HG02885 (cell line): ENCODE results near the gene IQSEC1.
A peak's percentile ranks its signal among the peaks of the same experiment; 100 is the strongest.

ENCODE experiments used
- ATAC-seq: cut with Tn5 transposase; IDR thresholded peaks from one replicate; pipeline ENCODE4 v1.9.1; 2021; ENCODE audit warnings: mild to moderate bottlenecking; ENCODE audit not compliant: unreplicated experiment, poor library complexity

The IQSEC1 gene

DNA sequence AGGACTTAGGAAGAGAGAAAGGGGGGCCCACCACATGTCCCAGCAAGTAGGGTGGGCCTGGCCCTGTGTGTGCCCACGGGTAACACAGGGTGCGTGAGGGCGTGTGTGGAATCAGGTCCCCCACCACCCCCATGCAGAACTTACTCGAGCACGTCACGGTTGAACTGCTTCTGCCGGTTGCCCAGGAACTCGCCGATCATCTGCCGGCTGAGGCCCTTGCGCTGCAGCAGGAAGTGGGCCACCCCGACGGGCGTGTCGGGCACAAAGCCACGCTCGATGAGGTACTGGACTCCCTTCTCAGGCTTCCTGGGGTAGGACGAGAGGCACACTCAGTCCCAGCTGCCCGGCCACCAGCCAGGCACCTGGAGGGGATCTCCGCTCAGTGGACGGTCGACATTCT, 148.8 kb downstream of the IQSEC1 start:
- no peak for ATAC-seq

DNA sequence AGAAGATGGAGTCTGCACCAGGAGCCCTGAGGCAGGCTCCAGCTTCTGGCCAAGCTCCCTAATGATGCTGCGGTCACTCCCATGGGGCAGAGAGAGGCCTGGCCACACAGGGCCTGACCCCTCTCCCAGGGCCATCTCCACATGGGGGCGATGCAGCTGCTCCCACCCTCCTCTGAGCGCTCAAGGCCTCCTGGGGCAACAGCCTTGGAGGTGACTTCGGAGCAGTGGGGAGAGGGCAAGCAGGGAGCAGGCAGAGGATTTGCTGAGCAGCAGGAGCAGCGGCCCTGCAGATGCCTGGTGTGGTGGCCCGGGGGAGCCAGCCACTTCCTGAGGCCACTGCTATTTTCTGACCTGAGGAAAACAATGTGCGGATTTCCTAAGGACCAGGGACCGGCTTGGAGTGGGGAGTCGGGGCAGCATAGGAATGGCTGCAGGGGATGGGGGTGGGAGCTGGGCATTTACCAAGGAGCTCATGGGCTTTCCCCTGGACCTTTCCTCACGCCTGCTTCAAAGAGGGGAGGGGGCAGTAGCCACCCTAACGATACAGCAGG, 150.3 kb downstream of the IQSEC1 start:
- no peak for ATAC-seq

DNA sequence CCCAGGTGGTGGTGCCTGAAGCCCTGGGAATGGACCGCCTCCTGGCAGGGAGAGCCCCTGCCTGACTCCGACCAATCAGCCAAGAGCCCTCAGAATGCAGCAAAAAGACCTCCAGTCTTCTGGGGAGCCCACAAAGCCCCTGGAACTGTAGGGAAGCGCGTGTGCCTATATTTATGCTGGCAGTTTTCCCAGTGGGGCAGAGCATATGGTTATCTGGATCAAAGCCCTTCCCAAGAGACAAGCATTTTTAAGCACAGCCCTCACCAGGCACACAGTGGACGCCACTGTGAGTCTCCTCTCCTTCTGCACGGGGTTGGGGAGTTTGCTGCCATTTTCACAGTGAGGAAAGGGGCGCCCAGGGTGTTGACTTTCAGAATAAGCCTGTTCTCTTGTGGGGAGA, 150.9 kb downstream of the IQSEC1 start:
- no peak for ATAC-seq

DNA sequence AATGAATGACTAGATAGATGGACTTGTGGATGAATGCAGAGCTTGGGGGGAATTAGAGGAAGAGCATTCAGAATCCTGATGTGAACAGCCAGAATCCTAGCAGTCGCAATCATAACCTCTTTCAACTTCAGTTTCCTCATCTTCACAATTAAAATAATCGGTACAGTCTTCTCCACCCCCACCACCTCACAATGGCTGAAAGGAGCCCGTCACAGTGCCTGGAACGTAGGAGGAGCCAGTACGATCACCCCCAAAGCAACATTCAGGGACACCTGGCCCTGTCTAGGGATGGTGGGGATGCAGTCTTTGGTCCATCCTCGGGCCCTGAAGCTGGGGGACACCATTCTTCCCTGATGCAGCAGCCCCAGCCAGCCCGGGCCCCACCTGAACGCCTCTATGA, 151.5 kb downstream of the IQSEC1 start:
- no peak for ATAC-seq

DNA sequence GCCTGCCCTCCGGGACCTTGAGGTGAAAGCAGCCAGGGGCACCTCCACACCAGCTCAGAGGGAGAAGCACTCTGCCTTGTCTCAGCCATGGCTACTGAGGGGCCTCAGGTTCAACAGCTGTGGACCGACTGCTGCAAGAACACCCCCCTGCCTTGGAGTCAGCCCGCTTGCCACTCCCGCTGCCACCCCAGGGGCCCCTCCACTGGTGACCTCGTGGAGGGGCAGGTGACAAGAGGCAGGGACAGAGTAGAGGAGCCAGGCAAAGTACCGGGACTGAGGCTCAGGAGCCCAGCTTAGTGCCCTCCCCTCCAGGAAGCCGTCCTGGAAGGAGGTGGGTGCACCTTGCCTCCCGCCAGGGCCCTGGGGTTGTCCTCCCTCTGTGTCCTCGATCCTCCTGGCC, 152.3 kb downstream of the IQSEC1 start:
- ATAC-seq: no peak

DNA sequence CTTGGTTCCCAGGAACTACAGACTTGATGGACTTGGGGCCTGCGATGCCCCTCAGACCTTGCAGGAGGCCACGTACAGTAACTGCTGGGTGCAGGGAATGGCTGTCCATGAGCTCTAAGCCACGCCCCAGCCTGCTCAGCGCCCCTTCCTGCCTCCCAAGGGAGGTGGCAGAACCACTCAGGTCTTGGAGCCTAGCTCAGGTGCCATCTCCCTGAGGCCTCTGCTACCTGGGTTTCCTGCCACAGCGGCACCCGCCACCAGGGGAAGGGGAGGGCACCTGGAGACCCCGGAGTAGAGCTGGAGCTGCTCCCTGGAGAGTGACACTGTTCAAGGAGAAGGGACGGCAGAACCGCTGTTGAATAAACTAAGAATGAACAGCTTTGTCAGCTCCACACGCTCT, 154.0 kb downstream of the IQSEC1 start:
- no peak for ATAC-seq

DNA sequence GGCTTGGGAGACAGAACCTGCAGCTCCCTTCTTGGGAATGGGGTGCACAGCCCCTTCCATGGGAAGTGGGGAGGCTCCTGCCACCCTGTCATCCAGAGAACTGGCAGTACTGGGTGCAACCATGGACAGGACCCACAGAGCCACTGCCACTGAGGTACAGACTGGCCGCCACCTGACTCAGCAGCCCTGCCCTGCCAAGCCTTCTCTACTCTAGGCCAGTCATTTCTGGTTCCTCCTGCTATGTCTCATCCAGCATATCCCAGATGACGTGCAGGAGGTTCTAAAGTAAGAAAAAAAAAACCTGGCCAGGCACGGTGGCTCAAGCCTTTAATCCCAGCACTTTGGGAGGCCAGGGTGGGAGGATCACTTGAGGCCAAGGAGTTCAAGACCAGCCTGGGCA, 155.0 kb downstream of the IQSEC1 start:
- no peak for ATAC-seq

DNA sequence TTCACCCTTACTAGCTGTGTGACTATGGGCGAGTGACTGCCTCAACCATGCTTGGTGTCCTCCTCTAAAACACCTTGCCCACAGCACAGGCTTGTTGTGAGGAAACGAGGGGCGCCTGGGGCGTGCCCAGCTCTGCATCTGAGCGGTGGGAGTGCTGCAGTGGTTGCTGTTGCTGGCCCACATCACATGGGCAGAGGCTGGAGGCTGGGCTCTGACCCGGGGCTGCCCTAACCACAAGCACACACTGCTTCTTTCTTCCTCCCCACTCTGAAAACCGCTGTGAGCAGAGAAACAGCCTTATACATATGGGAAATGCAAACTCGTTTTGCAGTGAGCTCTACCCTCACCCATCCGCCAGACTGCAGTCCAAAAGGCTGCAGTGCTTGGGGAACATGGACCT, 157.1 kb downstream of the IQSEC1 start:
- ATAC-seq: peak; percentile 78

DNA sequence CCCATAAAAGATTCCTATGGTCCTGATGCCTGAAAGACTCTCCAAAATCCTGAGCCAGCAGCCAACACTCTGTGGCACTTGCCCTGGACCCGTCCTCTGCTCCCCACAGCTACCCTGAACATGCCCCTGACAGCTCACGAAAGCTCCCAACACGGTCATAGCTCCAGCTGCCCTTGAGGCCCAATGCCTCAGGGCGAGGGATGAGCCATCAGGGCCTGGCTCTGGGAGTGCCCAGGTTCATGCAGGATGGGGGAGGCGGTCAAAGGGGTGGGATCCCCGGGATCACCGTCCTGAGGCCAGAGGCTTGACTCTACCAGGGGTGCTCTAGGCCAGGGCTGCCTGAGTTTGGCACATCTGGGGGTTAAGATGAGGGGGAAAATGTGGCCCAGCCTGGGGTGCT, 159.1 kb downstream of the IQSEC1 start:
- ATAC-seq: no peak

DNA sequence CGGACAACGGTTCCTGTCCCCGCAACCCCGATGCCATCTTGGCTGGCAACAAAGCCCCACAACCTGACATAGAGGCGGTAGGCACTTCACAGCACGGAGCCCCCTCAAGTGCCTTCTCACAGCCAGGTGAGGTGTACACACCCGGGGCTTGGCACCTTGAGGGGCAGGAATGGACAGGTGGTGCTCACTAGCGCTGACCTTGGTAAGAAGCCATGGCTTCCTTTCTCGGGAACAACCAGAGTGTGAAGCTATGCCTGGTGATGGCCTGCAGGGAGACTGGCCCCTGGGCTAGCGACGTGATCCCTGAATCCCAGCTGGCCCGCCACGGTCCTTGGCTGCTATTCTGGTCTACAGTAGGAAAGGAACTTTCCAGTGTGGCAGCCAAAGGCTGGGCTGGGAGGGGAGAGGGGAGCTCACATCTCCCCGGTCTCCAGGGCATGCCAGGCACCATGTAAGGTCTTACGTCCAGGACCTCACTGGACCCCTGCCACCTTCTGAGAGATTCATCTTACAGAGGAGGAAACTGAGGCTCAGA, 161.3 kb downstream of the IQSEC1 start:
- no peak for ATAC-seq

DNA sequence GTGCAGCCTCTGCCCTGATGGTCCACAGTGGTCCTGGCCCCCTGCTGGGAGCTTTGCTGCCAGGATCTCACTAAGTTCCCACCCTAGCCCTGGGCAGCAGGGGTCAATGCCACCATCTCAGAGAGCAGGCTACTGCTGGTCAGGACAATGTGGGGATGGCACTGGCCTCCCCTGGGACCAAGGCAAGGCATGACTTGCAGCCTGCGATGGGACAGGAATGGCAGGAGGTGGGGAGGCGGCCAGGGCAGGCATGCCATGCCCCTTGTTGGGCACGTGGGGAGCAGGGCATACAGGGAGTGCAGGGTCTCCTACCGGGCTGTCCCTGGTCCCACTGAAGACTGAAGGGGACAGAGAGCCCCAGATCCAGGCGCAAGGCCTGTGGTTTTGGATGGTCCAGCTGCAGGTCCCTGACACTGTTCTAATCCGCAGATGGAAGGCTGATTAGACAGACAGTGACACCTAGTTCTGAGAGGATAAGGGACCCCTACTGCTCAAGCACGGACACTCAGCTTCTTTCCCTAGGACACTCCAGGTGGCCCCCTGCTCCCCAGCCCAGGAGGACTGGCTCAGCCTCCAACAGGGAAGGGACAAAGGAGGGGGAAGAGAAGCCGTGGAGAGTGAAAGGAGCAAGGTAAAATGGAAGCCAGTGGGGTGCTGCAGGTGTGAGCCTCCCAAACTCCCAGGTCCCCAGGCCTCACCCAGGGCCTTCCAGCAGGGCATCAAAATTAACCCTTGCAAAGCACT, 162.7 kb downstream of the IQSEC1 start:
- ATAC-seq: no peak

DNA sequence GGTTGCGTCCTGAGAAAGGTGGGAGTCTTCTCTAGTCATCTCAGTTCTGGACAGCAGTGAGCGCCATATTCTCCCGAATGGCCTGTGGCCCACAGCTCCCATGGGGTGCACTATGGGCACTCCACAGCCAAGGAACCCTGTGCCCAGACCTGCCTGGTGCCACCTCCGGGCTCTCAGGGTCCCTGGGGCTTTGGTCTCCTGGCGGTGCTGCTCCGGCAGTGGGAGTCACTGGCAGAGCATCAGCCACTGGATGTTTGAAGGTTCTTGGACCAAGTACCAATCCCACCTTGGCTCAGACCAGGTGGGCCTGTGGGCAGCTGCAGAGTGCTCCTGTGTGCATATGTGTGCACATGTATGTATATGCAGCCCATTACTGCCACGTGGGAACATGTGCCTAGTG, 163.5 kb downstream of the IQSEC1 start:
- no peak for ATAC-seq

DNA sequence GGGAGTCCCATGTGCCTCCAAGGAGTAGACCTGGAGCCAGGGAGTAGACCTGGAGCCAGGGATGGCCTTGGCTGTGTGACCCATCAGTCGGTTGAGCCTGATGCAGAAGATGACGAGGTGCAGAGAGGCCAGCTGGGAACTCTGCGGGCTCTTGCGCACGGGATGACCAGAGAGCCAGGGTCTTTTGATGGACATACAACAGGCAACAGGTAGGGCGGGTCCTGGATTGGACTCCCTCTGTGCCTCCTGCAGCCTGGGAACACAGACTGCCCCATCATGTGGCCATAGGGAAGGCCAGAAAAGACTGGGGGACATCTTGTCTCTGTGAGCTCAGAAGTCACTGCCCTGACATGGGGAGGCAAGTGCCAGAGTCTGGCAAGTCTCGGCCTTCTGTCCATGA, 164.4 kb downstream of the IQSEC1 start:
- no peak for ATAC-seq

DNA sequence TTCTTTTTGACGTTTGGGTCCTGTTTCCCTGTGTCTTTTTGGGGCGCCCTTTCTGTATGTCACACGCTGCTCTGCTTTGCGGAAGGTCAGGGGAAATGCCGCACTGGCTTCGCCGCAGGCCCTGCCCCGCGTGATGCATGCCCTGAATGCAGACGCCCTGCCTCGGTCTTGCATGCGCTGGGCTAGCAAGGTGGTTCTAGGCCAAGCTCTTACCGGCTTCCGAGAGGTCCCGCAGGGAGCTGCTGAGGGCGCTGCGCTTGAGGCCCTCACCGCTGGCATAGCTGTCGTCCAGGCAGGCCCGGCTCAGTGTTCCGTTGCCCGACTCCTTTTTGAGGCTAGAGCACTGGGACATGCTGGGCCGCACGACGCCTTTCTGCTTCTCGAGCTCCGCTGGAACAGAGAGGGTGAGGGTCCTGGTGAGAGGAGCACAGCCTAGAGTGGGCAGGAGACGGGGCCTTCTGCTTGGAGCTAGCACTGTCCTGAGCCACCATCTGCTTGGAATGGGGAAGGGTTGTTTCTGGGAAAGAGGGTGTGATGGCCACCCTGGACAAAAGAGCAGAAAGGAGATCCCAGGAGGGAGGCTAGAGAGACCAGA, 165.0 kb downstream of the IQSEC1 start:
- ATAC-seq: no peak

DNA sequence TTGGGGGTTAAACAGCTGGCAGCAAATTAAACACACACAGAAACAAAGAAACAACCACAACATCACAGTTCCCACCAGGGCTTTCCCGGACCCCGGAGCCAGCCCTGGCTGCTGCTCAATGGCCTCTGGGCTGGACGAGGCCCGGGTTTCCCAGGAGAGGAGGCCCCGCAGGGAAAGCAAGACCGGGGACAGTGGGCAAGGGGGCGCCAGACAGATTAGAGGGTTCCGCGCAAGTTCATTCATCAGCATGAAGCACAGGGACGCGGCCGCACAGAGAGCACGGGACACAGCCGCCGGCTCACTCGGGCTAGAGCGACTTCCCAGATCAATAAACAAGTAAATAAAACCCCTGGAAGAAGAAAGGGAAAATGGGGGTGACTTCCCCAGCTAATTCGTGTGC, 165.5 kb downstream of the IQSEC1 start:
- no peak for ATAC-seq

DNA sequence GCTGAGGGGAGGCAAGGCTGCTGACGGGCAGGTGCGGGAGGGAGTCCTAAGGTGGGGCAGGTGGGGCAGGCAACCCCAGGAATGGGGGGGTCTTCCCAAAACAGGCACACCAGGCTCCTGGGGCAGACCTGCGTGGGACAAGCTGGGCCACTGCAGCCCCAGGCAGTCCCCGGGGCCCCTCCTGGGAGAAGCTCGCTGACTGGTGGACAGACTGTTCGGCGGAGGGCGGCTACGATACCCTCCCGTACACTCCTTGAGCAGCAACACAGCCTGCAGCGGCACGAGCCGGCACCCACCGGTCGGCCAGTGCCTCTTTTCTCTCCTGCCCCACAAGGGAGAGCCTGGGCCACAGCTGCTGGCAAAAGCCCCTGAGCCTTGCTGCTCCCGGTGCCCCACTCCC, 165.9 kb downstream of the IQSEC1 start:
- no peak for ATAC-seq

DNA sequence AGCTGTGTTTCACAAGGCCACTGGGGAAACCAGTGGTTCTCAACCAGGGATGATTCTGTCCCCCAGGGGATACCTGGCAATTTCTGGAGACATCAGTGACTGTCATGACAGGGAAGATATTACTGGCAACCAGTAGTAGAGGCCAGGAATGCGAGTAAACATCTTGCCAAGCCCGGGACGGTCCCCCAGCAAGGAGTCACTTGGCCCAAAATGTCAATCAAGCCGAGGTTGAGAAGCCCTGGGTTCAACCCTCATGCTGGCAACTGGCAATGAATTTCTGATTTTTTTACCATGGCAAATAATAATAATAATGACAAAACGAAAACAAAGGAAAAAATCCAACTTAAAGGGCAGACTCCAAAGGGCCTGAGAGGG, 166.3 kb downstream of the IQSEC1 start:
- no peak for ATAC-seq

DNA sequence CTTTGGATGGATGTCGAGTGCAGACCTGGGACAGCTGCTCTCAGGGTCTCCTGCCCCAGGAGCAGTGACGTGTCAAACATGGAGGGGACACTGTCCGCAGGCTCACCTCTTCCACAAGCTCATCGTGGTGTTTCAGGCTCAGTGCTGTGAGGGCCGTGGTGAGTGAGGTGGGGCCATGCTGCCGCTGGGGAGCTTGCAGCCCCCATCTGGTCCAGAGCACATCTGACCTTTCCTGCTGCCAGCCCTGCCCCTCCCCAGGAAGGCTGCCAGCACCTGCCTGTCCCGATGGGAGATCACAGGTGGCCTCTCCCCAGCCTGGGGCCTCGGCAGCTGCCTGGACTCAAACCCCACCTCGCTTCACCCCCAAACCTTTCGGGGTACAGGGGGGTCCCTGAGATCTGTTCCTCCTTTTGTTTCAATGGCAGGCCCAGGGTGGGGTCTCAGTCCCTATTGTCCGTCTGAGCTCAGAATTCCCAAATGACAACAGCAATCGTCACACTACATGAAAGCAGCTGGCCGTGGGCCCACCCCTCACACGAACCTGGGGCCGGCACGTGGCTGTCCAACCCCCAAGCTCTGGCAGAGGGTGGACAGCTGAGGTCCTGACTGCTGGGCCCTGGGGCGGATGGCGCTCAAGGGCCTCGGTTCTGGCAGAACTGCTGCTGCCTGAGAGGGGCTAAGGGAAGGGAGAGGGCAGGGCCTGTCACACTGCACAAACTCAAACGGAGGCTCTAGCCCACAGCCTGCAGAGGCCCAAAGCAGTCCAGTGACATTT, 166.9 kb downstream of the IQSEC1 start:
- no peak for ATAC-seq

DNA sequence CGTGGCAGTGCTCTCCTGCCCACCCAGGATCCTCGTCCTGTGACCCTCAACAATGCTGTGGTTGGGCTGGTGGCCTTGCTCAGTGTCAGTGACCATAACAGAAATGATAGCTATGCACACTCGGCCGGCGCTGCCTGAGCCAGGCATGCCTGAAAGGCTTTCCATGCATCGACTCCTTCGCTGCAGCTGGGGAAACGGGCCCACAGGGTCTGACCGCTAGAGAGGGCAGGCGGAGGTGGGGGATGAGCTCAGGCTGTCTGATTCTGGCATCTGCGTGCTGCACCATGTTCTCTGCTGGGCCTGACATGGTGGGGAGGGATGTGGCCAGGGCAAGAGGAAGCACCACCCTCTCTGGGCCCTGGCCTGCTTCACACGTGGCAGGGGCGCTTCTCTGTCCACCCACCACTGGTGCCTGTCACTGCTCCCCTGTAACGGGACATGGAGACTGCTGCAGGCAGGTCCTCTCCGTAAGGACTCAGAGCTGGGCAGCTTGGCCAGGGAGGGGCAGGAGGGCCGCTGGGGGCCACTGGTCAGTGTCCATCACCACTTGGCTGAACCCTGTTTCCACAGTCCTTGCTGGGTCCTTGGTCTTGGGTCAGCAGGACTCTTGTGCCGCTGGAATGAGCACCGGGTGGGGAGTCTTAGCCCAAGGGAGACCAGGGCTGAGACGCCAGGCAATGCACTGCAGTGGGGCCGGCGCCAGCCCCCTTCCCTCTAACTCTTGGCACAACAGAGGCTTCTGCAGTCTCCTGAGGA, 167.7 kb downstream of the IQSEC1 start:
- ATAC-seq: no peak

DNA sequence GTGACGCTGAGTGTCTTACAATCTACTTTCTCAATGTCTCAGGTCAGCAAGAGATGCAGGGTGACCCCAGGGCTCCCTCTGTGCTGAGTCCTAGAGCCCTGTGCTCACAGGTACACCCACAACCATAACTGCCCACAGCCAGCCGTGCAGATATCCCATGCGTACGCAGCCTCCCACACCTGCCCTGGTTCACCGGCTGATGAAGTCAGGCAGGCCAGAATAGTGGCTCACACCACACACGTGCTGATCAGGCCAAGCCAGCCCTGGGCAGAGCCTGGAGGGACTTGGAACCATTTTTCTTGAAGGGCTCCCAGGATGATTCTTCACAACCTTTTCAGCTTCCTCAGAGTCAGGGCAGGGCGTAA, 168.3 kb downstream of the IQSEC1 start:
- ATAC-seq: no peak
